T-helper 22 cell (primary cell): ENCODE results near the gene CCDC92B.
"Not testable (repeated sequence)": the region's sequence is repeated elsewhere in the genome, so short reads cannot be mapped to it uniquely, and the experiment has no call there.

Experiments used
- DNase-seq: peaks from one replicate; pipeline ENCODE4 v3.0.0-alpha.2; 2020; ENCODE audit warnings: low read depth

The CCDC92B gene

DNA sequence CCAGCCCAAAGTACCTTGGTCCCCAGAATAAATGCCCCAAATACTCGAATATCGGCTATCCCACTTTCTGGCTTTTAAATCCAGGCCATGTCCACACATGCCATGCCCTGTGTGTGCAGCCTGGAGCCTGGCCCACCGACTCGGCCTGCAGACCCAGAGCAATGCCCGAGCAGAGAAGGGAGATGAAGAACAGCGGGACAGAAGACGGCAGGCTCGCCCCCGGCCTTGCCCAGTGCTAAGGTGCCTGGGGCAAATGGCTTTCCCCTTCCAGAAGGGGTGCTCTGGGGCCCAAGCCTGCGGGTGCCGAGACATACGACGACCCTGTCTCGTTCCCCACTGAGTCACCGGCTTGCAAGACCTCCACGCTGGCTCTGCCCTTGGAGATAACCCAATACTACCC, 45.8 kb downstream of the CCDC92B start:
- no peak for DNase-seq

DNA sequence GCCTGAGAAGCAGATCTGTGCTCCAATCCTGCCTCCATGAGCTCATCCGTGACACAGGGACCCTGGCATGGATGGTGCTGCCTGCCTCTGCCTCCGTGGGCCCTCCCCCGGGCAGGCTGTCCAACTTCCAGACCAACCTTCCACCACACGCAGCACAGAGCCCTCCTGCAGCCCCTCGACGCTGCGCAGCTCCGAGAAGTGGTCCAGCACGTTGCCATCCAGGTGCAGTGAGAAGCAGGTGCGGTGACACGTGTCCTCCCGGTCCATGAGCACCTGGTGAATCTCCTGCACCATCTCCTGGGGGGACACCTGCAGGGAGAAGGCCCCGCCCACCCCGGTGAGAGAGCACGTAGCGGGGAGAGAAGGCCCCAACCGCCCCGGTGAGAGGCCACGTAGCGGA, 46.3 kb downstream of the CCDC92B start:
- no peak for DNase-seq

DNA sequence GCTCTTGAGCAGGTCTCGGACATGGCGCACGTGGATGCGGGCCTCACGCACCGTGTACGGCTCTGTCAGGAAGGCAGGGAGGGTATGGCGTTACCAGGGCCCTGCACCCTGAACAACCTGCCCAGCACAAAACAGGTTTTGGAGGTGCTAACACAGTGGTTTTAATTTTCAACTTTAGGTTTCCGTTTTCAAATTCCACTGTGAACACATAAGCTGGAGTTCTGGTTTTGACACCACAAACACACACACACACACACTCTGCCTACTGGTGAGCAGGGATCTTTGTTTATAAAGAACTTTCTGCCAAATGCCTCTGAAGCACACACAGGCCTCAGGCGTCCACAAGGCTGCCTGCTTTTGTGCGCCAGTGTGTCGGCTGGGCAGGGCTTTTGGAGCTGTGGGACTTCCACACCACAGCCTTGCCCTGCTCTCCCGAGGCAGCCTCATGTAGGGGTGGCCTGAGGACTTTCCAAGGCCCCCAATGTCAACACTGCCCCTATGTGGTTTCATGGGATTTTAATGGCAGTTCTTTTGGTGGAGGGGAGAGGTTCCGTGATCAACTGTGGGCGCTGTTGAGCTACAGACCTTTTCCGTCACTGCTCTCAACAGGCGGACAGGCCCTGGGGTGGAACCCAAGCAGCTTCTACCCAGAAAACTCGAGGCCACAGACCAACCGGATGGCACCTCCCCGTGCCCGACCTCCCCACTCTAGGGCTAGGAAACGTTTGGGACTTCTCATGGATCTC, 47.3 kb downstream of the CCDC92B start:
- DNase-seq = no peak

DNA sequence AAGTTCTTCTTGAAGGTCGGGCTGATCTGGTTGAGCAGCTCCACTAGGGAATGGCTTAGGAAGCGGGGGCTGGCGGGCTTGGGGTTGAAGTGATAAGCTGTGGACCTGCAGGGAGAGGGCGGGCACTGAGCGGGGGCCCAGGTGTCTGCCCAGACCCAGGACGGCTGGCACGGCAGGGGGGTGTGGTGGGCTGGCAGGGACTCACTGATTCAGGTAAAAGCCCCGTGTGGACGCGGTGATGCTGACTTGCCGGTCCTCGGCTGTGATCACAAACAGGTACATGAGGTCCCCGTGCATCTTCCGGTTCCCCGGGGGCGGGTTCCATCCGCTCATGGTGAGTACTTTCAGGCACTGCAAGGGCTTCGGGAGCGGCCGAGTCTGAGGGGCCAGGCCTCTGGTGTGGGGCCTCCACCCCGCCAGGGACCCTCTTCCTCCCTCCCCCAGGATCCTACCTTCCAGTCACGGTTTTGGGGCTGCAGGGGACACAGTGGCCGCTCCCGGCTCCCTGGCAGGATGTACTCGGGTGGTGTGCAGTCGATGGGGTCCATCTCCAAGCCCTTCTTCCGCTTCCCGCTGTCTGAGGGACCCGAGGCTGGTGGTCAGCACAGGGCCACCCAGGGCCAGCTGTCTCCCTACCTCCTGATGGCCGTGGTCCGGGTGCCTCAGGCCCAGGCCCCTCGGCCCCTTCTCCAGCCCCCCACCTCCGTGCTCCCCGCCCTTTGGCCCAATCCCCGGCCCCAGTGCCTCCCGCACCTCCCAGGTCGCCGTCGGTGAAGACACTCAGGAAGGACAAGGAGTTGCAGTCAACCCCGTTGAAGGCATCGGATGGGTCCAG, 48.1 kb downstream of the CCDC92B start:
- no peak for DNase-seq

DNA sequence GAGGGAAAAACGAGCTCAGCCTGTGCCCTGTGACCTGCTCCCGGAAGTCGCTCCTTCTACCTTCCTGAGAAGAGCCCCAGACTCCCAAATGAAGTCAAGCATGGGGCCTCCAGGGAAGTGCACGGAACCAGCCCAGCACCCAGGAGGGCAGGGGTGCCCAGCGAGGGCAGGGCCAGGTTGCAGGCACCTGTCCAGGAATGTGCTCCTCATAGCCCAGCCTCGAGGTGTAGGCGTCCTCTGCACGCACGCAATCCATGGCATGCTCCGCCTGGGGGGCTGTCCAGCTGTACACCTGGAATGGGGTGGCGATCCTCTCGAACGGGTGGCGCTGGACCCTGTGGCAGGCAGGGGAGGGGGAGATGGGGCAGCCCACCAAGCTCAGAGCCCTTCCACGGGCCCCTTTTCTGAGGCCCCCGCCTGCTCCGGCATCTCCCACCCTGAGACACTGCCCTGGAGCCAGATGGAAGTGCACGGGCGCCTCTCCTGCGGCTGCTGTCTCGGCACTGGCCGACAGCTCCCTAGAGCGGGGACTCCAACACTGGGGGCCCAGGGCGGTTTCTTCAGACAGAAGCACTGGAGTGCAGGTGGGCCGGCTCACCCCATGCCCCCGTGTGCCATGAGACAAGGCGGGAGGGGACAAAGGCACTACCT, 48.8 kb downstream of the CCDC92B start:
- no peak for DNase-seq

DNA sequence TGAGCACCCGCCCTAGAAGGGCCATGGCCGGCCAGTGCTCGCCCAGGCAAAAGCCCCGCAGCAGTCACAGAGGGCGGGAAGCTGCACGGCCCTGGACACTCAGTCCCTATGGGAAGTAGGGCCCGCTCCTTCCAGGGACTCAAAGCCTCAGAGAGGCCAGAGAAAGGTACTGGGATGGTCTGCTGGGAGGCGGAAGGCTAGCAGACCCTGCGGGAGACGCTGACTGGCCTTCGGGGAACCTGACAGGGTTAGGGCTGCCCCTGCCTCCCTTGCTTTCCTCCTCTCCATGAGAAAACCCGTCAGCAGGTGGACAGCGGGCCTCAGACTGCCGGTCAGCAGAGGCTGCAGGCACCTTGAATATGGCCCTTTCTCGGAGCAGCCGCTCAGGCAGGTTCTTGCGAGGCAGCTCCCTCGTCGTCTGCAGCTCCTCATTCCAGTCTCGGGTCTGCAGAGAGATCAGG, 49.4 kb downstream of the CCDC92B start:
- DNase-seq = no peak

DNA sequence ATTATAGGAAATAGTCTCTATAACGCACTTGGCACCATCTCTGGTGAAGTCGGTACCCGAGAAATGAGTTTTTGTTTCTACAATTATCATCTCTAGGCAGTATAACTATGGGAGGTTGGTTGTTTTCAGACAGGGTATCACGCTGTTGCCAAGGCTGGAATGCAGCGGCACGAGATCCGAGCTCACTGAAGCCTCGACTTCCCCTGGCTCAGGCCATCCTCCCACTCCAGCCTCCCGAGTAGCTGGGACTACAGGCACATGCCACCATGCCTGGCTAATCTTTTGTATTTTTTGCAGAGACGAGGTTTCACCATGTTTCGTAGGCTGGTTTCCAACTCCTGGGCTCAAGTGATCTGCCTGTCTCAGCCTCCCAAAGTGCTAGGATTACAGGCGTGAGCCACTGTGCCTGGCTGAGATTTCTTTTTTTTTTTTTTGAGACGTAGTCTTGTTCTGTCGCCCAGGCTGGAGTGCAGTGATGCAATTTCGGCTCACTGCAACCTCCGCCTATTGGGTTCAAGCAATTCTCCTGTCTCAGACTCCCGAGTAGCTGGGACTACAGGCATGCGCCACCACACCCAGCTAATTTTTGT, 50.1 kb downstream of the CCDC92B start:
- not testable (repeated sequence) for DNase-seq

DNA sequence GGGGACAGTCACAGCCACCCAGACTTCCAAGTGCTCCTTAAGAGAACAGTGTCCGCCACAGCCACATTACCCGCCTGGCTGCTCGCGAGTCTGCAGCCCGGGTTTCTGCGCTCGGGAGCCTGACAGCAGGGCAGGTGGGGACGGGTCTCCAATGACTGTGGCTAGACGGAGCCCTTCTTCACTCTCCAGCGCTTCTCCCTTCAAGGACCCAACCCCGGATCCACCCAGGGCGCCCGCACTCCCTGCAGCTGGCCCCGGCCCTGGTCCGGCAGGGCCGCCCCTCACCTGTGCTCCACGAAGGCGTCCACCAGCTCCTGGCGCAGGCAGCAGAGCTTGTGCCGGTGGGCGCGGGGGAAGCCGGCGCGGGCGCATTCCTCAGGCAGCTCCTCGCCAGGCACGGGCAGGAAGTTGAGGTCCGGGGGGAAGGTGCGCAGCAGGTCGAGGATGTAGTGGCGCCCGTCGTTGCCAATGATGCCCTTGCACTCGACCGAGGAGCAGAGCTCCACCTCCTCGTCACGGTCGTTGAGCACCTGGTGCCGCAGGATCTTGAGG, 51.8 kb downstream of the CCDC92B start:
- no peak for DNase-seq

DNA sequence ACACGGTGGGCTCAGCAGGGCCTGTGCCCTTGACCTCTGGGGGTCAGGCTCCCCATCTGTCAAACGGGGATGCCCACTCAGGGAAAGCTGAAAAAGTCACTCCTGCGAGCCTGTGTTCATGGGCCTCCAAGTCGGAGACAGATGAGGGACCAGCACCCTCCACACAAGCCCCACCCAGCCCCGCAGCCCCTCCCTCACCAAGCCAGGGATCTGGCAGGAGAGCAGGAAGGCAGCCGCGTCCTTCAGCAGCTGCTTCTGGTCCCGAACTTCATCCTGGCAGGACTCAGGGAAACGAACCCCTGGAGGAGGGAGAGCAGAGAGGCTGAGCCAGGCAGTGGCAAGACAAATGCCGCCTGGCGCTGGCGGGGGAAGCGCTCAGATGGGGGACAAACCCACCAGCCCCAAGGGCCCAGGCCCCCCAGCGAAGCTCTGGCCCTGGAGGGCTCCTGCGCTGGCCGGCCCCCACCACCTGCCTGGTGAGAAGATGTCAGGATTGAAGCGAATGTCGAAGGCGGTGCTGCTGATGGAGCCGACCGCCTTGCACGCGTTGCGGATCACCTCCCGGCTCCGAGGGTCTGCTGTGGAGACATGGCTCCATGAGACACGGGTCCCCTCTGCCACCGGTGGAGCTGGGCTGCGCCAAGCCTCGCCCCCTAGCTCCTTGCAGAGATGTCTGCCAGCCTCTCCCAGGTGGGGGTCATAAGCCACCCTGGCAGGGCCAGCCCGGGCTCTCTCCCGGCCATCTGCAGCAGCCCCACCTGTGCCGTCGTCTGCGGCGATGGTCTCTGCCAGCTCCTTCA, 53.3 kb downstream of the CCDC92B start:
- DNase-seq = no peak

DNA sequence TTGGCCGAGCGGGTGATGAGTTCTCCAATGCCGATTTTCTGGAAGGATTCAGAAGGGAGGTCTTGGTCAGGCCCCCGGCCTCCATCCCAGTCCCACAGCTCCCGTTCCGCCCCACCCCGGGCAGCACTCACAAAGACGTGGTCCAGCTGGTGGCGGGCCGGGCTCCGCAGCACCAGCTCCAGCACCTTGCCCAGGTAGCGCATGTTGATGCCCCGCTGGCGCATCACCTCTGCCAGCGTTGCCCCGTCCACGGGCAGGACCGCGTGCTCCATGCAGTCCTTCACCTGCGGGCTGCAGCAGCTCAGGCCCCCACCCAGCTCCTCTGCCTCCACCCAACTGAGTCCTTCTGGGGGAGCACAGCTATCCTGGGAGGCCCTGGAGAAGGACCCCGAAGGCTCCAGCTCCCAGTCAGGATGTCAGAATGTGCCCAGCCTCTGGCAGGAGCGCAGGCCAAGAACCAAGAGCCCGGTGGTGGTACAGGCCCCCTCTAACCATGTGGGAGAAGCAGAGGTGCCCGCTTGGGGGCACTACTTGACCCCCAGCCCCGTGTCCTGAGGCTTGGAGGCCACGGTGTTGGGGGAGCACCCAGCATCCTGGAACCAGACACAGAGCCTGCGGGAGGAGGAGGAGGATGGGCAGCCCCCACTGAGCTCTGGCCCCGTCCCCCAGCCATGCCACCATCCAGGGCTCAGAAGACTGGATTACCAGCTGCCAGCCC, 54.0 kb downstream of the CCDC92B start:
- DNase-seq = no peak

DNA sequence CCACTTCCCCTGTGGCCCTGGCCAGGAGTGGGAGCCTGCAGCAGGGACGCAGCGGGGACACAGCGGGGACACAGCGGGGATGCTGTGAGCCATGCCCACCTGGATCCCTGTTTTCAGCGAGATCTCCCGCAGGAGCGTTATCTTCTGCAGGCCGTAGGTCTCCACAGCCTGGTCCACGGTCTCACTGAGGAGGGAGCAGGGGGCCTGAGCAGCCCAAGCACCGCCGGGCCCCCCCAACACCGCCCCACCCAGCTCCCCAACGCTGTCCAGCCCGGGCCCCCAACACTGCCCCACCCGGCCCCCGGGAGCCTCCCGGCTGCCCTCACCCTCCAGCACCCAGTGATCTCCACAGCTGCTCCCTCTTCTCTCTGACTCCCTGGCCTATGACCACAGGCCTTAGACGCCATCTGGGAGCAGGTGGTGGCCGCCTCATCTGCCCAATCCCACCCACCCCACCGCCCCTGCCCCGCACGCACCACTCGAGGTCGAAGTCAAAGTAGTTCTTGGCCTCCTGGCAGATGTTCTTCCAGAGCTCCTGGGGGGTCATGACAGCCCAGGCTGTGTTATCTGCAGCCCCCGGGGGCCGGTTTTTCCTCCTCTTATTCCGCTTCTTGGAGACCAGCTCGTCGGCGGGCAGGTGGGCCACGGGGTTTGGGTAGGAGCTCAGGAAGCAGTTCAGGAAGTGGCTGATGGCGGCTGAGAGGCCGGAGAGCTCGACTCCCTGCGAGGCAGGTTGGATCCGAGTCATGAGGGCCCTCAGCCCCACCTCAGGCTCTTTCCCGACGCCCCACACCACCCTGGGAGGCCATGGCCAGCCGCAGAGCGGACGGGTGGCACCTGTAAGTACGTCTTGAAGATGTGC, 54.8 kb downstream of the CCDC92B start:
- no peak for DNase-seq

DNA sequence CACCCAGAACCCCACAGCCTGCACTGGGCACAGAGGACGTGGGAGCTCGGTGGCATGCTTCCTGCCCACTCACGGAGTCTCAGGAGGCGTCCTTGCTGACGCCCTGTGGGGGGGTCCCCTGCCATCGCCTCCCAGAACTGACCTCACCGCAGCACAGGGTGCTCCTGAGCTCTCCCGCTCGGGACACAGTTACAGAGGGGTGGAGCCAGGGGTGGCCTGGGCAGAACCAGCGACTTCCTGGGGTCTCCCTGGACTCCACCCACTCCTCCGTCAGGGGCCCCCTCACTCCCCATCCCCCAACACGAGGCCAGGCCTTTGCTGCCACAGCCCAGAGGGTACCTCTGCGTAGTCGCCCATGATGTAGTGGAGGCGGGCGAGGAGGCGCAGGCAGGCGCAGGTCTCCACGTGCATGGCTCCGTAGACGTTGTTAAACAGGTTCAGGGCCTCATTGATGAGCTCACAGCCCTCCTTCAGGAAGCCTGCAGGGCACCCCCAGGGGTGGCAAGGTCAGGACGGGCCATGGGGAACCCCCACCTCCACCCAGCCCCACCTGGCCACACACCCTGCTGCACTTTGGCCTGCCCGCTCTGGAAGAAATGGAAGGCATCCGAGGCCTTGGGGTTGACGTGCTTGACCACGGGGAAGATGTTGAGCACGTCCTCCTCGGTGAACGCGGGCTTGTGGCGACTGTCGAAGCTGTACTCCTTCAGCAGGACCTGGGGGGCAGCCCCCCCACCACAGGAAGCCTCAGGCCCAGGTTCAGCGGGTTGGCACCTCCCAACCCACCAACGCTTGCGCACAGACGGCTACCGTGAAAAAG, 55.7 kb downstream of the CCDC92B start:
- DNase-seq = no peak

DNA sequence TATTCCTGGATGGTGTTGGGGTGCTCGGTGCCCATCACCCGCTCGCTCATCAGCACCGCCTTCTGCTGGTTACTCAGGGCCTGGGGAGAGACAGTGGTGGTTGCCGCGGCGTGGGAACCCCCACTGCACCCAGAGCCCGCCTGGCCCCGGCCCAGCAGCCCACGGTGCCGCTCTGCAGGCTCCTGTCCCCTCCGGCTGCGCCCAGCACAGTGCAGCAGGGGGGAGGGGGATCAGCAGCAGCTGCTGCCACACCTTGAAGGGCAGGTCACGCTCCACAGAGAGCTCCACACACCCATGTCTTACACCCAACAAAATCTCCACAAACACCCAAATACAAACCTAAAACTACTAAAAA, 56.7 kb downstream of the CCDC92B start:
- no peak for DNase-seq

DNA sequence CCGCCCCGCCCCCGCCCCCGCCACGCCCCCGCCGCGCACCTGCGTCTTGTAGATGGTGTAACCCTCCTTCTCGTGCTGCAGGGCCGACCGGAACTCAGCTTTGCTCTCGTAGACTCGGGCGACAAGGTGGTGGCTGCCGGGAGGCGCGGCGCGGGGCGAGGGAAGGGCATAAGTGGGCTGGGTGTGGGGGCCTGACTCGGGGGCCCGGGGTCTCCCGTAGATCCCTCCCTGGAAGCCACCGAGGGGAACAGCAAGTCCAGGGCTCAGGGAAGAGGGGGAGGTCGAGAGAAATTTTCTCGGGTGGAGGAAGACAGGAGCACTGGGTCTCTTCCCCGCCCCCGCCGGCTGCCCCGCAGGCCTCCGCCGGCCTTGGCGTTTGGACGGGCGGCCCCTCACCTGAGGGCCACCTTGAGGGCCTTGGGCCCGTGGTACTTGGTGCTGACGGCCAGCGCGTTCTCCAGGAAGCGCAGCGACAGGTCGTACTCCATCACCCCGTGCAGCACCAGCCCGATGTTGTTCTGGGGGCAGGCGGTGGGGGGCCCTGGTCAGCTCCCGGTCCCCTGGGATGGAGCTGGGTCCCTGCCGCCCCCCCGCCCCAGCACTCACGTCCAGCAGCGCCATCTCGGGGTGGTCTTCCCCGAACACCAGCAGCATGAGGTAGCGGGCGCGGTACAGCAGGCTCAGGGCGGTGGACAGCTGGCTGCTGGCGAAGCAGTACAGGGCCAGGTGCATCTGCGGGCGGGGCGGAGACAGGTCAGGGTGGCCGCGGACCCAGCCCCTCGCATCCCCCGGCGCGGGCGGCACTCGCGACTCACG, 57.3 kb downstream of the CCDC92B start:
- no peak for DNase-seq

DNA sequence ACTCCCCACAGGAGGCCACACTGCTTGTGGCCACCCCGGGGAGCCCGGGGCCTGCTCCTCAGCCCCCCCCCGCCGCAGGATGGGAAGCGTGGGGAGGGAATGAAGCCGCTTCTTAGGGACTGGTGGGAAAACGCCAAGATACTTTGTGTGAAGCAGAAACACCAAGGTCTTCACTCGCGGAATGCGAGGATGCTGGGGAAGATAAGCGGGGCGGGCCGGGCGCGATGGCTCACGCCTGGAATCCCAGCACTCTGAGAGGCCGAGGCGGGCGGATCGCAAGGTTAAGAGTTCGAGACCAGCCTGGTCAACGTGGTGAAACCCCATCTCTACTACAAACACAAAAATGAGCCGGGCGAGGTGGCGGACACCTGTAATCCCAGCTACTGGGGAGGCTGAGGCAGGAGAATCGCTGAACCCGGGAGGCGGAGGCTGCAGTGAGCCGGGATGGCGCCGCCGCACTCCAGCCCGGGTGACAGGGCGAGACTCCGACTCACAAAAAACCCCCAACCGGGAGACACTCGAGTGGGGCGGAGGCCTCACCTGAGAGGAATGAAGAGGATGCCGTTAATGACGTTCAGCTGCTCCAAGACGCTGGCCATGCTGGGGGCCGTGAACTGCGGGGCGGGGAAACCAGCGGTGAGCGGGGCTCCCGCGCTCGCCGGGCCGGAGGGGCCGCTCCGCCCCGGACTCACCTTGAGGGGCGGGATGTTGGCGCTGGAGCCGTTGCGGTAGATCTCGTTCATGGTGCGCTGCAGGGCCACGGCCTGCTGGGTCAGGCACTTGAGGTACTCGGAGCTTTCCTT, 58.2 kb downstream of the CCDC92B start:
- no peak for DNase-seq

DNA sequence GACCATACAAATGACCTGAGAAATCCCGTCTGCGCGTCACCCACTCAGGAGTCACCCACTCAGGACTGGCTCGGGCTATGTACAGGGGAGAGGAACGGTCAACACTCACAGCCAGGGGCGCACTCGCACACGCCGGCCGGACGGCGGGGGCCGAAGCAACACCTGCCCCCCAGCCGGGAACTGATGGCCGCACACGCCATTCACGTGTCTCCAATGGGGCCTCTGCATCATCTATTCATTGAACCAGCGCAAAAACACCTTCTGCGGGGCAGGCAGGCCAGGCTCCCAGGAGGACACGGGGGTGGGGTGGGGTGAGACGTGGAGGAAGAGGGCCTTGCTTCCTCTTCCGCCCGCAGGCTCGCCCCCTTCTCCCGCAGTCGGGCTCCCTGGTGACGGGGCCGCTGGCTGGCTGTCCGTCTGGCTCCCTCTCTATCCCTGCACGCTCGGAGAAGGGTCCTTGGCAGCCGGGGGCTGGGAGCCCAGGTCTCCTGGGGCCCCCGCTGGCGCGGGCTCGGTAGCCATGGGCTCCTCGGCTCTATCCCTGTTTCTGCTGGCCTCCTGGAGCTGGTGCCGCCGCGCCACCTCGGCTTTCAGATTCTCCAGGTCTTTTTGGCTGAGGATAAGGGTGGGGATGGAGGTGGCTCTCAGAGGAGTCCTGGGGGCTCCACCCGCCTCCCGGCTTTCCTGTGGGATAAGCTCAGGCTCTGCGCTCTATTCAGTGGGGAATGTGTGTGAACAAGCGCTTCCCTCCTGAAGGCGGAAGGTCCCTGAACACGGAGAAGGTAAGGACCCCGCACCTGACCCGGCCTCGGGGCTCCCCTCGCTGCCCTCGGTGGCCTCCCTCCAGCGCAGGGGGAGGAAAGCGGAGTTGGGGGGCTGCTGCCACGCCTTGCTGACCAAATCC, 59.0 kb downstream of the CCDC92B start:
- DNase-seq = no peak
